AG09309 (cell line): Measurements from ENCODE around the gene PRR23E.

Experiments used
- DNase-seq: peaks from one replicate; pipeline ENCODE4 v3.0.0-alpha.2; 2010; ENCODE audit warnings: low read depth
- H3K4me3 ChIP-seq: 2 replicates; pipeline ENCODE4 v1.5.1; 2011; ENCODE audit warnings: mild to moderate bottlenecking, low read depth, low read length, moderate library complexity; ENCODE audit not compliant: control insufficient read depth
- CTCF ChIP-seq: IDR thresholded peaks from 2 replicates; pipeline ENCODE4 v1.5.1; 2011; ENCODE audit warnings: mild to moderate bottlenecking, low read depth, low read length, inconsistent platforms; ENCODE audit not compliant: insufficient read depth, control insufficient read depth; ENCODE audit errors: missing control alignments

The PRR23E gene

GRCh38 chr3:127157171-127157828 is 35.6 kb upstream of the PRR23E start:
- DNase-seq: no peak
- no peak for TF ChIP-seq CTCF

GRCh38 chr3:127158614-127159229 is 34.2 kb upstream of the PRR23E start:
- DNase-seq: no peak
- TF ChIP-seq CTCF: no peak

More at GRCh38 chr3:127157171-127157828, 35.6 kb upstream of the PRR23E start:
- H3K4me3 ChIP-seq: no peak overlapping the region

GRCh38 chr3:127159543-127159942 is 33.4 kb upstream of the PRR23E start:
- no peak overlapping the region for H3K4me3 ChIP-seq
- DNase-seq: no peak
- no peak for TF ChIP-seq CTCF

More at GRCh38 chr3:127158614-127159229, 34.2 kb upstream of the PRR23E start:
- H3K4me3 ChIP-seq: no peak overlapping the region

- TF ChIP-seq CTCF: no peak
- no peak overlapping the region for H3K4me3 ChIP-seq
- DNase-seq: no peak
Measured at GRCh38 chr3:127161236-127161635, 31.7 kb upstream of the PRR23E start.

GRCh38 chr3:127161973-127162579 is 30.9 kb upstream of the PRR23E start:
- TF ChIP-seq CTCF: no peak
- DNase-seq: no peak
- H3K4me3 ChIP-seq: no peak overlapping the region

GRCh38 chr3:127162947-127163645 is 29.8 kb upstream of the PRR23E start:
- no peak for TF ChIP-seq CTCF
- no peak for DNase-seq
- H3K4me3 ChIP-seq: no peak overlapping the region
